ENCODE results near the gene ARHGEF28.

Gene ARHGEF28

DNA sequence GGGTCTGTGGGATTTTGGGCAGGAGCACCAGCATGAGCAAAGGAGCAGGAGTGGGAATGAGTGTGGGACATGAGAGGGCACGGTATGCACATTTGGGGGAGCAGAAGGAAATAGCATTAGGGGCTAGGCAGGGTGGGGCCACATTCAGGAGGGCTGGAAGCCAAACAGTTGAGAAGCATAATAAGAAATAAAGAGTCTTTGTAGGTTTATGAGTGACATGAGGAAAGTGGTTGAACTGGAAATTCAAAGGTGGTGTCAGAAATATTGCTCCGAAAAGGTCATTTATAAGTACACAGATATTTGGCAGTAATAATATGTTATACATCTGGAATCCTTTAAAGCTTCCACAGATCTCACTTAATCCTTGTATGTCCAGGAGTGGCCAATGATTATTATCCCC, 26.4 kb downstream of the ARHGEF28 start:
- Histone ChIP-seq H3K27me3 (ENCODE audit: insufficient read depth, low read length, poor library complexity) (no peaks in the 10 kb centered on the region), H3K79me2 (ENCODE audit: insufficient read depth, low read length) (no peaks in the 10 kb centered on the region), H3K4me2 (ENCODE audit: insufficient read depth, low read length) (no peak overlapping the region), H4K20me1 (ENCODE audit: insufficient read depth, low read length) (no peaks in the 10 kb centered on the region), H3K27ac (ENCODE audit: low read length) (no peak overlapping the region), H3K36me3 (ENCODE audit: insufficient read depth, low read length) (no peaks in the 10 kb centered on the region), H3K9me3 (ENCODE audit: insufficient read depth, low read length, severe bottlenecking) (no peaks in the 10 kb centered on the region), H3K4me1 (ENCODE audit: insufficient read depth, low read length) (no peaks in the 10 kb centered on the region), H3K9ac (ENCODE audit: low read depth, low read length) (no peak overlapping the region), H3K4me3 (ENCODE audit: low read depth in 1 of 2, low read length in 2 of 2) (no peak overlapping the region), H2AFZ (ENCODE audit: low read depth, low read length) (no peak overlapping the region)
- ATAC-seq (ENCODE audit: insufficient read depth, low read depth) (no peak), DNase-seq (no peak)
- TF ChIP-seq, protein P1, sequence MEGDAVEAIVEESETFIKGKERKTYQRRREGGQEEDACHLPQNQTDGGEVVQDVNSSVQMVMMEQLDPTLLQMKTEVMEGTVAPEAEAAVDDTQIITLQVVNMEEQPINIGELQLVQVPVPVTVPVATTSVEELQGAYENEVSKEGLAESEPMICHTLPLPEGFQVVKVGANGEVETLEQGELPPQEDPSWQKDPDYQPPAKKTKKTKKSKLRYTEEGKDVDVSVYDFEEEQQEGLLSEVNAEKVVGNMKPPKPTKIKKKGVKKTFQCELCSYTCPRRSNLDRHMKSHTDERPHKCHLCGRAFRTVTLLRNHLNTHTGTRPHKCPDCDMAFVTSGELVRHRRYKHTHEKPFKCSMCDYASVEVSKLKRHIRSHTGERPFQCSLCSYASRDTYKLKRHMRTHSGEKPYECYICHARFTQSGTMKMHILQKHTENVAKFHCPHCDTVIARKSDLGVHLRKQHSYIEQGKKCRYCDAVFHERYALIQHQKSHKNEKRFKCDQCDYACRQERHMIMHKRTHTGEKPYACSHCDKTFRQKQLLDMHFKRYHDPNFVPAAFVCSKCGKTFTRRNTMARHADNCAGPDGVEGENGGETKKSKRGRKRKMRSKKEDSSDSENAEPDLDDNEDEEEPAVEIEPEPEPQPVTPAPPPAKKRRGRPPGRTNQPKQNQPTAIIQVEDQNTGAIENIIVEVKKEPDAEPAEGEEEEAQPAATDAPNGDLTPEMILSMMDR (IDR thresholded peaks at IDR 0.05; ENCODE audit: borderline replicate concordance, extremely low read depth, low read length, poor library complexity, severe bottlenecking): no peak
- no peak for TF ChIP-seq EZH2 (IDR thresholded peaks at IDR 0.05; ENCODE audit: borderline replicate concordance, low read depth, low read length, severe bottlenecking)

DNA sequence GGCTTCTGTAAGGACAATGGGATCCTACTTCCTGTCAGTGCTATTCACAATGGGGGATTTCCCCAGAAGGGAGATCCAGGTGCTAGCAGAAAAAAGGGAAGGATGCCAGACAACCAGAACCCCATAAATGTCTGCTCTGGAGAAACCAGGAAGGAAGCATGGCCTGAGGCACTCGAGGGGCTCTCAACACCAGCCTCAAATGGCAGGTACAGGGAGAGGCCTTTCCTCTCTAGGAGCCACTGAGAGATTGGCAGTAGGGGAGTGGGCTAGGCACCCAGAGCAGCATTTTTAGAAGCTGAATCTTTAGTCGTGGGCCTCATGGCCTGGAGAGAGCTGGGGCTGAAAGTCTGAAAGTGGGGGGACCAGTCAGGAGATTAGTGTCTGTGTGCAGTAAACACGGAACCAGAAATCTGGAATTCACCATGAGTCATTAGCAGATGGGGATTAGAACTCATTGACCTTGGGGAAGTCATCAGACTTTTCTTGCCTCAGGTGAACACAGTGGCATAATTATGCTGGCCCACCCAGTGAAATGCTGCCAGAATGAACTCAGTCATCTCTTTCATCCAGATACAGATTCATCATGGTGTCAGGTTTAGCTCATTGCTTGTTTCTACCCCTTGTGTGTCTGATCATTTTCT, 28.3 kb downstream of the ARHGEF28 start:
- no peaks in the 10 kb centered on the region for H3K4me1 ChIP-seq (ENCODE audit: insufficient read depth, low read length)
- H3K4me2 ChIP-seq (ENCODE audit: insufficient read depth, low read length): no peak overlapping the region
- H3K79me2 ChIP-seq (ENCODE audit: insufficient read depth, low read length): no peaks in the 10 kb centered on the region
- no peak for ATAC-seq (ENCODE audit: insufficient read depth, low read depth)
- TF ChIP-seq, protein P1 (IDR thresholded peaks at IDR 0.05; ENCODE audit: borderline replicate concordance, extremely low read depth, low read length, poor library complexity, severe bottlenecking): no peak
- TF ChIP-seq EZH2 (IDR thresholded peaks at IDR 0.05; ENCODE audit: borderline replicate concordance, low read depth, low read length, severe bottlenecking): no peak
- H3K27me3 ChIP-seq (ENCODE audit: insufficient read depth, low read length, poor library complexity): no peaks in the 10 kb centered on the region
- no peaks in the 10 kb centered on the region for H3K9me3 ChIP-seq (ENCODE audit: insufficient read depth, low read length, severe bottlenecking)
- H4K20me1 ChIP-seq (ENCODE audit: insufficient read depth, low read length): no peaks in the 10 kb centered on the region
- H2AFZ ChIP-seq (ENCODE audit: low read depth, low read length): no peak overlapping the region
- H3K36me3 ChIP-seq (ENCODE audit: insufficient read depth, low read length): no peaks in the 10 kb centered on the region
- no peak overlapping the region for H3K9ac ChIP-seq (ENCODE audit: low read depth, low read length)
- H3K27ac ChIP-seq (ENCODE audit: low read length): no peak overlapping the region
- DNase-seq: no peak
- no peak overlapping the region for H3K4me3 ChIP-seq (ENCODE audit: low read depth in 1 of 2, low read length in 2 of 2)

DNA sequence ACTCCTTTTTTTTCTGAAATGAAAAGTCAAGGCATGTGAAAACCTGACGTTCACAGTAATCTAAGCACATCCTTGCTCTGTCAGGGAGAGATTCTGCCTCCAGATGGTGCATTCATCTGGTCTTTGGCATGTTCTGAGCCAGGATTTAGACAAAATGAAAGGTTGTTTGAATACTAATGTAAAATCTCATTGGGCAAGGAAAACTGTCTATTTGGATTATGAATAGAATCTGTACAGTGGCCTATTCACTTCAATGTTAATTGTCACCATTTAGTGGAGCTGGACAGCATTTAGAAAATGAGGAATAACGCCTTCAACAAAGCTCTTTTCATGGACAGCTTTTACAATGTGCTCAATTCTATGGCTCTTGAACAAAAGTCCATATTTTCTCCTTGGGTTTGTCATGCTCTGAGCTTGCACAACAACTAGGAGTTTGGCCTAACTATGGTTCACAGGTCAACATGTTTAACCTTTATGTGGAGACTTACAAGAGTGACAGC, 28.9 kb downstream of the ARHGEF28 start:
- Histone ChIP-seq H3K4me3 (ENCODE audit: low read depth in 1 of 2, low read length in 2 of 2) (no peak overlapping the region), H4K20me1 (ENCODE audit: insufficient read depth, low read length) (no peaks in the 10 kb centered on the region), H3K4me2 (ENCODE audit: insufficient read depth, low read length) (no peak overlapping the region), H3K9ac (ENCODE audit: low read depth, low read length) (no peak overlapping the region), H3K9me3 (ENCODE audit: insufficient read depth, low read length, severe bottlenecking) (no peaks in the 10 kb centered on the region), H3K79me2 (ENCODE audit: insufficient read depth, low read length) (no peaks in the 10 kb centered on the region), H3K27me3 (ENCODE audit: insufficient read depth, low read length, poor library complexity) (no peaks in the 10 kb centered on the region), H3K4me1 (ENCODE audit: insufficient read depth, low read length) (no peaks in the 10 kb centered on the region), H3K36me3 (ENCODE audit: insufficient read depth, low read length) (no peaks in the 10 kb centered on the region), H3K27ac (ENCODE audit: low read length) (no peak overlapping the region), H2AFZ (ENCODE audit: low read depth, low read length) (no peak overlapping the region)
- ATAC-seq (ENCODE audit: insufficient read depth, low read depth) (no peak), DNase-seq (no peak)
- TF ChIP-seq, protein P1 (IDR thresholded peaks at IDR 0.05; ENCODE audit: borderline replicate concordance, extremely low read depth, low read length, poor library complexity, severe bottlenecking): no peak
- no peak for TF ChIP-seq EZH2 (IDR thresholded peaks at IDR 0.05; ENCODE audit: borderline replicate concordance, low read depth, low read length, severe bottlenecking)

All from DND-41 (cell line).